Stimulated activated CD4-positive, alpha-beta T cell treated with anti-CD3 and anti-CD28 coated beads, Interleukin-1b, Interleukin-23, amount 100 ng/mL, for 4 hours (primary cell): ENCODE measurements around the gene CRY2.

Experiments used
- DNase-seq, 2 donors: peaks; one replicate each; pipeline ENCODE4 v3.0.0-alpha.2; 2020; ENCODE audit warnings: low read depth in 2 of 2

Gene CRY2

GRCh38 chr11:45930951-45931570 lies 83.8 kb downstream of the CRY2 start:
- no peak for DNase-seq

- DNase-seq, result no peak
Observed at GRCh38 chr11:45931739-45932138, 84.5 kb downstream of the CRY2 start.

- DNase-seq, result no peak
Observed at GRCh38 chr11:45932217-45932616, 84.9 kb downstream of the CRY2 start.
